GM23248 (cell line): ENCODE measurements around the gene AFAP1.

Experiments
- EZH2 ChIP-seq: fragments of 200-600 bp; sonication (generic); IDR thresholded peaks from 2 replicates; pipeline ENCODE4 v1.6.1; 2018; ENCODE audit warnings: antibody characterized with exemption, mild to moderate bottlenecking; ENCODE audit not compliant: insufficient read depth, poor library complexity, severe bottlenecking
- EZH2phosphoT487 ChIP-seq: fragments of 200-600 bp; sonication (generic); IDR thresholded peaks from 2 replicates; pipeline ENCODE4 v1.6.1; 2018; ENCODE audit warnings: antibody characterized with exemption, moderate library complexity, mild to moderate bottlenecking, low read depth; ENCODE audit not compliant: insufficient read depth

DNA sequence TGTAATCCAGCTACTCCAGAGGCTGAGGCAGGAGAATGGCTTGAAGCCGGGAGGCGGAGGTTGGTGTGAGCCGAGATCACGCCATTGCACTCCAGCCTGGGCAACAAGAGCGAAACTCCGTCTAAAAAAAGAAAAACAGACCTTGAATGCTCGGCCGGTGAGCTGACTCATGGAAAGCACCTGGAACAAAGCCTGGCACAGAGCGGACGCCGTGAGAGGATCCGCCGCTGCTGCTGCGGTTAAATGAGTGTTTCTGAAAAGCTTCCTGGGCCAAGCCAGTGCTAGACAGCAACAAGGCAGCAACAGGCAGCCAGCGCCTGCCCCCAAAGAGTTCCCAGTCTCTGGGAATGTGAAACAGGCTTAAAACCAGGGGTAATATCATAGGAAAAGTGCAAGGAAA lies 186.4 kb downstream of the AFAP1 start:
- no peak for TF ChIP-seq EZH2
- TF ChIP-seq EZH2phosphoT487: no peak
